ENCODE data around the gene CPSF6.
"Not testable (repeated sequence)": the region's sequence is repeated elsewhere in the genome, so short reads cannot be mapped to it uniquely, and the experiment has no call there.

CPSF6 gene

DNA sequence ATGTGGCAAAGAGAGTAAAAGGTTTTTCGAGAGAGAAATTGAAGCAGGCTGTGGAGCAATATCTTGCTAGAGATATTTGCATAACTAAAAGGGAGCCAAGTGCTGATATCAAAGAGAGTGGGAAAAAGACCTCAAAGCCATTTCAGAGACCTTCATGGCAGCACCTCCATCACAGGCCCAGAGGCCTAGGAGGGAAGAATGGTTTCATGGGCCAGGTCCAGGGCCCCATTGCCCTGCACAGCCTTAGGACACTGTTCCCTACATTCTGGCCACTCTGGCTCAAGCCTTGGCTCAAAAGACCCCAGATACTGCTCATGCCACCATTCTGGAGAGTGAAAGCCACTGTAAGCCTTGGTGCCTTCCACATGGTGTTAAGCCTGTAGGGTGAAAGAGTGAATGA lies 58.8 kb downstream of the CPSF6 start:
- H3K9me3 ChIP-seq = no peaks in the 10 kb centered on the region
- no peaks in the 10 kb centered on the region for H3K4me1 ChIP-seq
- no peak overlapping the region for H3K4me3 ChIP-seq
- no peak for DNase-seq
- no peaks in the 10 kb centered on the region for H3K36me3 ChIP-seq
- H3K27me3 ChIP-seq = no peaks in the 10 kb centered on the region
- TF ChIP-seq, protein P1, sequence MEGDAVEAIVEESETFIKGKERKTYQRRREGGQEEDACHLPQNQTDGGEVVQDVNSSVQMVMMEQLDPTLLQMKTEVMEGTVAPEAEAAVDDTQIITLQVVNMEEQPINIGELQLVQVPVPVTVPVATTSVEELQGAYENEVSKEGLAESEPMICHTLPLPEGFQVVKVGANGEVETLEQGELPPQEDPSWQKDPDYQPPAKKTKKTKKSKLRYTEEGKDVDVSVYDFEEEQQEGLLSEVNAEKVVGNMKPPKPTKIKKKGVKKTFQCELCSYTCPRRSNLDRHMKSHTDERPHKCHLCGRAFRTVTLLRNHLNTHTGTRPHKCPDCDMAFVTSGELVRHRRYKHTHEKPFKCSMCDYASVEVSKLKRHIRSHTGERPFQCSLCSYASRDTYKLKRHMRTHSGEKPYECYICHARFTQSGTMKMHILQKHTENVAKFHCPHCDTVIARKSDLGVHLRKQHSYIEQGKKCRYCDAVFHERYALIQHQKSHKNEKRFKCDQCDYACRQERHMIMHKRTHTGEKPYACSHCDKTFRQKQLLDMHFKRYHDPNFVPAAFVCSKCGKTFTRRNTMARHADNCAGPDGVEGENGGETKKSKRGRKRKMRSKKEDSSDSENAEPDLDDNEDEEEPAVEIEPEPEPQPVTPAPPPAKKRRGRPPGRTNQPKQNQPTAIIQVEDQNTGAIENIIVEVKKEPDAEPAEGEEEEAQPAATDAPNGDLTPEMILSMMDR (IDR thresholded peaks at IDR 0.05) = no peak
- intact Hi-C loops (cut with DNase I; ENCODE audit: low total_unique reads) = no loop called here
- H3K27ac ChIP-seq = no peak overlapping the region

DNA sequence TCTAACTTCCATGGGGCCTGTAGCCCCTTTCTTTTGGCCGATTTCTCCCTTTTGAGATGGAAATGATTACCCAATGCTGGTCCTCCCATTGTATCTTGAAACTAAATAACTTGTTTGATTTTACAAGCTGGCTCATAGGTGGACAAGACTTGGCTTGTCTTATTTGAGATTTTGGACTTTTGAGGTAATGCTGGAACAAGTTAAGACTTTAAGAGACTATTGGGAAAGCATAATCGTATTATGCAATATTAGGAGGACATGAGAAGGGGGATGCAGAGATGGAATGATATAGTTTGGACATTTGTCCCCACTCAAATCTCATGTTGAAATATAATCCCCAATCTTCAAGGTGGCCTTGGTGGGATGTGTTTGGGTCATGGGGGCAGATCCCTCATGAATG lies 59.6 kb downstream of the CPSF6 start:
- Histone ChIP-seq H3K4me3 (no peak overlapping the region), H3K27ac (no peak overlapping the region), H3K4me1 (no peaks in the 10 kb centered on the region), H3K27me3 (no peaks in the 10 kb centered on the region), H3K36me3 (no peaks in the 10 kb centered on the region), H3K9me3 (peaks cover 0 to 4% (median 0%) of the 10 kb centered on the region in 3 donors)
- TF ChIP-seq, protein P1 (IDR thresholded peaks at IDR 0.05) = no peak
- DNase-seq = no peak
- intact Hi-C loops (cut with DNase I; ENCODE audit: low total_unique reads) = no loop called here

- Histone ChIP-seq H3K9me3 (peaks cover 0 to 19% (median 5%) of the 10 kb centered on the region in 3 donors), H3K27me3 (no peaks in the 10 kb centered on the region), H3K27ac (no peak overlapping the region), H3K4me1 (no peaks in the 10 kb centered on the region), H3K36me3 (no peaks in the 10 kb centered on the region), H3K4me3 (no peak overlapping the region)
- no peak for DNase-seq
- intact Hi-C loops (cut with DNase I; ENCODE audit: low total_unique reads) = no loop called here
- TF ChIP-seq, protein P1 (IDR thresholded peaks at IDR 0.05) = no peak
These were observed 64.9 kb downstream of the CPSF6 start for GRCh38 chr12:69304284-69304683.

GRCh38 chr12:69309461-69309860 lies 70.1 kb downstream of the CPSF6 start:
- intact Hi-C loops (cut with DNase I; ENCODE audit: low total_unique reads) = no loop called here
- H3K9me3 ChIP-seq = peaks cover 0 to 10% (median 5%) of the 10 kb centered on the region in 3 donors
- no peaks in the 10 kb centered on the region for H3K27me3 ChIP-seq
- no peak overlapping the region for H3K4me3 ChIP-seq
- no peaks in the 10 kb centered on the region for H3K4me1 ChIP-seq
- TF ChIP-seq, protein P1 (IDR thresholded peaks at IDR 0.05) = no peak
- no peak overlapping the region for H3K27ac ChIP-seq
- no peak for DNase-seq
- no peaks in the 10 kb centered on the region for H3K36me3 ChIP-seq

DNA sequence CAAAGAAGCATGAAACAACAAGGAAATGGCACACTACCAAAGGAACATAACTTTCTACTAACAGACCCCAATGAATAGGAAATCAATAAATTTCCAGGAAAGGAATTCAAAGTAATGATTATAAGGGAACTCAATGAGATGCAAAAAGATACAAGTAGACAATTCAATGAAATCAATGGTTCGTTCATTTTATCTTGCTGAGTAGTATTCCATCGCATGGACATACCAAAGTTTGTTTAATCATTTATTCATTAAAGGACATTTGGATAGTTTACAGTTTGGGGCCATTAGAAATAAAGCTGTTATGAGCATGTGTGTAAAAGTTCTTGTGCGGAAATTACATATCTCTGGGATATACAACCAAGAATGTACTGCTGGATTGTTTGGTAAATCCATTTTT lies 73.8 kb downstream of the CPSF6 start:
- Histone ChIP-seq H3K4me3 (no peak overlapping the region), H3K4me1 (no peaks in the 10 kb centered on the region), H3K27ac (no peak overlapping the region), H3K9me3 (no peaks in the 10 kb centered on the region), H3K36me3 (no peaks in the 10 kb centered on the region), H3K27me3 (no peaks in the 10 kb centered on the region)
- intact Hi-C loops (cut with DNase I; ENCODE audit: low total_unique reads) = no loop called here
- DNase-seq = no peak
- TF ChIP-seq, protein P1 (IDR thresholded peaks at IDR 0.05) = no peak

GRCh38 chr12:69316784-69317183 lies 77.4 kb downstream of the CPSF6 start:
- H3K9me3 ChIP-seq; DNase-seq; H3K27ac ChIP-seq; H3K36me3 ChIP-seq; intact Hi-C loops (cut with DNase I; ENCODE audit: low total_unique reads); H3K4me3 ChIP-seq; H3K4me1 ChIP-seq; H3K27me3 ChIP-seq: not testable (repeated sequence)

- DNase-seq; H3K4me1 ChIP-seq; H3K4me3 ChIP-seq; H3K9me3 ChIP-seq; H3K27me3 ChIP-seq; H3K27ac ChIP-seq; intact Hi-C loops (cut with DNase I; ENCODE audit: low total_unique reads); H3K36me3 ChIP-seq: not testable (repeated sequence)
These were observed 77.9 kb downstream of the CPSF6 start for GRCh38 chr12:69317233-69317632.
